NOMO-1 treated with dmso at 0.1 percent for 144 hours (cell line): ENCODE data around the gene HLA-DQA1.
"Not testable (repeated sequence)": the region's sequence is repeated elsewhere in the genome, so short reads cannot be mapped to it uniquely, and the experiment has no call there.

Experiments used
- DNase-seq: peaks from one replicate; lab custom pipeline; 2025; ENCODE audit not compliant: unreplicated experiment; lab: John Stamatoyannopoulos, UW

Gene HLA-DQA1

DNA sequence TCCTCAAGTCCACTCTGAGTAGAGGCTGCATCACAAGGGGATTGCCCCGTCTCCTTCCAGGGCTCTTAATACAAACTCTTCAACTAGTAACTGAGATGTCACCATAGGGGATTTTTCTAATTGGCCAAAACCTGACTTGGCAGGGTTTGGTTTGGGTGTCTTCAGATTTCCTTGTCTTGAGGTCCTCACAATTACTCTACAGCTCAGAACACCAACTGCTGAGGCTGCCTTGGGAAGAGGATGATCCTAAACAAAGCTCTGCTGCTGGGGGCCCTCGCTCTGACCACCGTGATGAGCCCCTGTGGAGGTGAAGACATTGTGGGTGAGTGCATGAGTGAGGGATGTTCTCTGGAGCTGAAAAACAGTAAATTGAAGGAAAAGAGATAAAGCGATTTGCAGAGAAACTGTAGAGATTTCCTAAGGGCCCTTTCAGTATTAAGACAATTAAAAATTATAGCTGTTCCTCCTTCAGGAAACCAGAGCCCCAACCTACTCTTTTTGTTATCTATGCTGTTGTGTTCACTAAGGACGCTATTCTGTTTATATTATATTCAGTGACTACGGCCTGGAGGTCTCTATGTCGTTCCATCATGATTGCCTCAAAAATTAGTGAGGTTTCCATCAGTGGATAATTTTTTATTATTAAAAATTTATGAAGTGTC lies at the start of gene HLA-DQA1:
Gene HLA-DQA1, plus strand, starts transcription at position 188 of the 662 bp plus-strand sequence. Its CDS starts 53 bp downstream, at position 241.
- DNase-seq, result peak; percentile 67

DNA sequence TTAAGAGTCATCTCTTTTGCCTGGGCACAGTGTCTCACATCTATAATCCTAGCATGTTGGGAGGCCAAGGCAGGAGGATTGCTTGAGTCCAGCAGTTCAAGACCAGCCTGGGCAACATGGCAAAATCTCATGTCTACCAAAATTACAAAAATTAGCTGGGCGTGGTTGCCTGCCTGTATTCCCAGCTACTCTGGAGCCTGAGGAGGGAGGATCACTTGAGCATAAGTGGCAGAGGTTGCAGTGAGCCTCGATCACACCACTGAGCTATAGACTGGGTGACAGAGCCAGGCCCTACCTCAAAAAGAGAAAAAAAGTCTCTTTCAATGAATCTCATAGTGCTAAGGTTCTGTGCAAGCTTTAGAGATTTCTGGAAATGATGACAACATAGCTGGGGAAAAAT lies 49.0 kb upstream of the HLA-DQA1 start:
- no peak for DNase-seq

DNA sequence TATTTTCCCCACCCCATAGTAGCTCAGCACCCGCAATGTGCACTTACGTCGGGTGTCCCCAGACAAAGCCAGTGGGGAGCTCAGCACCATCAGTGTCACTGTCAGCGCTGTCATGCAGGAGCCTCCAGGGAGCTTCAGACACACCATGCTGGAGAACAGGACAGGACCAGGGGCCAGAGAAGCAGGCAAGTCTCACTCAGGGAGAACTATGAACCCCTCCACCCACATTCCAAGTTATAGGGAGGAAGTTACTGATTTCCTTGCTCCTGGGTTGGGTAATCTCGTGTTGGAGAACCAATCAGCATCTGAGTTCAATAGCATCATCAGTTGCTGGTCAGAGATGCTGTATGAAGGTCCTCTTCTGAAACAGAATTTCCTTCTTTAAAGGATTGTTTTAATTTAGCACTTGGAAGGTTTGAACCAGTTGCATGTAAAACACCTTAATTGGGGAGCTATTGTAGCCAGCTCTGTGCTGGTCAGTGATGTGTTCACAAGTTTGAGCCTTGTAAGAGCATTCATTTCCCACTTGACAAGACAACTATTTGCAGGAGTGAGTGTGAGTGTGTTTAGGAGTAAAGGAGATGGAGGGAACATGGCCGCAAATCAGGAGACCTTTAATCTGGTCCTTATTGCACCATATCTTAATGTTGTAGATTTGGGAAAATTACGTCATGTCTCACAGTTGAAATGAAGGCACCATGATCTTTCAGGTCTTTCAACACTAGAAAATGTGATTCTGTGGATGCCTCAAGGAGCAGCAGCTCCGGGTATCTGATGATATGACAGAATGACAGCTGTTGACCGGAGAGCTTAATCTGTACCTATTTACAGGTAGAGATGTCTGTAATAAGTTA lies 47.4 kb upstream of the HLA-DQA1 start, which contains the start of gene HLA-DRB1:
Gene HLA-DRB1, minus strand, starts transcription at position 253 of the 854 bp plus-strand sequence. Its CDS starts 106 bp downstream, at position 147.
- DNase-seq, result peak; percentile 31

DNA sequence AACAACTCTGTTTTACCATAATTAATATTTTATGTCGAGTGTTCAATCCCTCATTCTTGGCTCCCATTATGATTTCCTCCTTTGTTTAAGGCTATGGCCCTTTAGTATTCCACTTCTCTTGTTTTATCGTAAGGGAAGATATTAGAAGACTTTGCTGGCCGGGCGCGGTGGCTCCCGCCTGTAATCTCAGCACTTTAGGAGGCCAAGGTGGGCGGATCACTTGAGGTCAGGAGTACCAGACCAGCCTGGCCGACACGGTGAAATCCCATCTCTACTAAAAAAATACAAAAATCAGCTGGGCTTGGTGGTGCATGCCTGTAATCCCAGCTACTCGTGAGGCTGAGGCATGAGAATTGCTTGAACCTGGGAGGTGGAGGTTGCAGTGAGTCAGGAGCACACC lies 46.5 kb upstream of the HLA-DQA1 start:
- DNase-seq, result not testable (repeated sequence)

DNA sequence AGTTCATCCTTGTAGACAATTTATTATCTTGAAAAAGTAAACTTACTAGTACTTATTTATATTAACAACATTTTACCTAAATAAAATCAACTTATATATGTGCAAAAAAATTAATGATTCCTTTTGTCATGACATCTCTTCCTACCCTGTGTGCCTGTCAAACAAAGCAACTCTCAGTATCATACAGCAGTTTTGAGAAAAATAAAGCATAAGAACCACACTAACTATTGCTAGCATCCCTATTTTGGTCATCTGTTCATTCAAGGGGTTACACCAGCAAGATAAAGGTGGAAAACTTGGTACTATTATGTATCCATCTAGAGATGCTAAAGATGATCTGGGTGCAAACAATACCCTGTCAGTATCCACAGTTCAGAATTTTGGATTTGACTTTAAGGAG lies 40.2 kb upstream of the HLA-DQA1 start:
- DNase-seq, result no peak

DNA sequence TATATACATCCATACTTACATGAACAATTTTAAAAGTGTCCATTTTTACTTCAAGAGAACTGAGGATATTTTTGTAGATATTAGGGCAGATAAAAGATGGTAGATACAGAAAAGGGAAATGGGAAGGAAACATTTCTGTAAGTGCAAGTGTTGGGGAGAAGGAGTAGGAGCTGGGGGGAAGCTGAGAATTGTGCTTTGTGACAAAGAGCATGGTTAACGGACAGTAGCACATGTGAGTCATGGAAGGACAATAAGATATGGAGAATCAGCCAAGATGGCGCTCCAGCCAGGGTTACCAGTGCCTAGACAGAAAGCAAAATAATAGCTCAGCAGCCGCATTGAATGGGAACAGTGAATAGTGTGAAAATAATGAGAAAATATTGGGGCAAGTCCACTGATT lies 34.8 kb upstream of the HLA-DQA1 start:
- no peak for DNase-seq

DNA sequence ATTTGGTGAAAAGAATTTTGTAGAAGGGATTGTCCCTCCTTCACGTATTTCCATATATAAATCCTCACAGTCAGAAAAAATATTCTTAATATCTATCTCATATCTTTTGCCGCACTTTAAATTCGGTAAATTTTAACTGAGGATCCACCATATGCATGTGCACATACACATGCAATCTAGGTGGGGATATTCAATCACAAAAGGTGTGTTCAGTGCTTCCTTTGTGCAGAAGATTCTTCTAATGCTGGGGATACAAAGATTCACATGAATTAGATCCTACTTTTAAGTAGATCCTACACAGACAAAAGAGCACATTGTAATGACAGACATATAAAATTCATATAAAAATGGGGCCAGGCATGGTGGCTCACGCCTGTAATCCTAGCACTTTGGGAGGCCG lies 34.0 kb upstream of the HLA-DQA1 start:
- no peak for DNase-seq

DNA sequence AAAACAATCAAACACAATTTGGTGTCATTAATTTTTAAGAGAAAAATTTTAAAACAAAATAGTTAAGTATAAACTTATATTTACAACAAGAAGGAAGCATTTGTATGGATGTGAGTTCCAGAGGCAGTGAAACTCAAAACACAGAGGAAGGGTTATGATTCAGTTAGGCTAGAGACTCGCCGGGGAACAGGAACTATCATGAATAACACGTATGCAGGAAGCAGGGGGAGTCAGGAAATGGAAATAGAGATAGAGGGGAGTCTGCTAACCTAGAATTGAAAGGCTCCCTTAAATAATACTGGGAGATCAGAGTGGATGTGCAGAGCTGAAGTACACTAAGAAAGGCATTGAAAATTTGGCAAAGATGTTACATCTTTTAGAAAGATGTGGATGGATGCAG lies 33.3 kb upstream of the HLA-DQA1 start:
- peak; percentile 19 for DNase-seq

DNA sequence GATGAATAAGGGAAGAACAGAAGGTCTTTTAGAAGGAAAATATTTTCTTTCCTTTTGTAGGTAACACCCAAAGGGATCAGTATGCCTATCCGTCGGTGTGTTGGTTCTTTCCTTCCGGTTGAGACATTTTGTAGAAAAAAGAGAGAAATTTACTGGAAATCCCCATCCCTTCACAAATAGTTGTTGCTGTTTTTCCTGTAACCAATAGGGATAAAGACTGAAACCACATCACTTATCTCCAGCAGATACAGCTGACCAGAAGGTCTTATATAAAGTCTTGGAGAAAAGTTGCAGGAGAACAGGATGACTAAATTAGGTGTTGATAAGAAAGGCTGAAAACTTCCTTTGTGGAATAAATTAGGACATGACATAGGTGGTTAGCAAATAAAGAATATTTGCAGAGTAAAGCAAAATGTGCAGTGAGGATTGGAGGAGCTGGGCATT lies 32.8 kb upstream of the HLA-DQA1 start:
- no peak for DNase-seq

DNA sequence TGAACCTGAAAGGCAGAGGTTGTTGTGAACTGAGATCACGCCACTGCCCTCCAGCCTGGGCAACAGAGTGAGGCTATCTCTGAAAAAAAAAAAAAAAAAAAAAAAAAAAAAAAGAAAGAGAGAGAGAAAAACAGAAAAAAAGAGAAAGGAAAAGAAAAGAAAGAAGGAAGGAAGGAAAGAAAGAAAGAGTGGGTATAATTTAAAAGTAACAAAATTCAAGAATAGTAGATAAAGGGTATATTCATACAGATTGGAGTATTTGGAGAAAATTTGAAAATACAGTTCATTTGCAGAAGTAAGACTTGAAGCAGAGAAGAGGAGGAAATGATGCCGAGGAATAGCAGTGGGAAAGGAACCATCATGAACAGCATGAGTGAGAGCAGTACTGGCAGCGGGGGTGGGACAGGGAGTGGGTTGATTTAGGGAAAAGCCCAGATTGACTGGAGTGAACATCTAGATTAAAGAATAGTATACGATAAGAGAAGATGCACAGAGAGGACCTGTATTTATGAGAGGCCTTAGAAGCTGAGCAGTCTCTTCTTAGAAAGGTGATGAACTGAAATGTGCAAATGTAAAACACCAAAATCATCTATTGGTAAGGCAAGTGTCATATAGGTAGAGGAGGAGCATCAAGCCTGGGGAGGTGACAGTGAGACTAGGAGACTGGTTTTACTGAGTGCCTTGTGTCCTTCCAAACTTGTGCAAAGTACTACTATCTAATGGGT lies 29.8 kb upstream of the HLA-DQA1 start:
- DNase-seq, result no peak

DNA sequence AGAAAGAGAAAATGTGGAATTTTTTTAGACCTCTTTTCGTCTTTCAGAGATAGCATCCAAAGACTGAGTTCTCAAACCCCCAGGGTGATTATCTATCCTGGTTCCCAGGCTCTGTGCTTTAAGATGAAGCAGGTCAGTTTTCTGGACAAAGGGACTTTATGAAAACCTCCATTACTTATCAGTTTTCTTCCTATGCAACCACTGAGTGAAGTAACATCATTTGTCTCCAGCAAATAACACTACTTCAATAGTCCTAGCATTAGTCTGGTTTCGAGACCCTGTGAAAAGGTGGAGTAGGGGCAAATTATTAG lies 29.3 kb upstream of the HLA-DQA1 start:
- no peak for DNase-seq

DNA sequence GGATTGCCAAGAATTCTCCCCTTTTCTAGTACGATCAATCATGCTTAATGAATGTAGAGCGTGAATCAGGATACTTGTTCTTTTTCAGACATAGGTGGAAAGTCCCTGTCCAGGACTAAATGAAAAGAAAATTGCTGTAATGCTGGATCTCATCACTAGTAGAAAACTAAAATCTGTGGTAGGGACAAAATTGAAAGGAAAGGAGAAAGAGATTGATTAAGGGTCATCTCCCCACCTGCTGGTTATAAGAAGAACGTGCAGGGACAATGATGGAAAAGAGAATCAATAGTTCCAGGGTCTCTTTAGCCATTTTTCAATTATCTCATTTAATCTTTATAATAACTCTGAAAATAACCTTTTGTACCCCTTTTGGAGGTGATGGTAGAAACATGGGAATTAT lies 28.8 kb upstream of the HLA-DQA1 start:
- DNase-seq, result no peak

DNA sequence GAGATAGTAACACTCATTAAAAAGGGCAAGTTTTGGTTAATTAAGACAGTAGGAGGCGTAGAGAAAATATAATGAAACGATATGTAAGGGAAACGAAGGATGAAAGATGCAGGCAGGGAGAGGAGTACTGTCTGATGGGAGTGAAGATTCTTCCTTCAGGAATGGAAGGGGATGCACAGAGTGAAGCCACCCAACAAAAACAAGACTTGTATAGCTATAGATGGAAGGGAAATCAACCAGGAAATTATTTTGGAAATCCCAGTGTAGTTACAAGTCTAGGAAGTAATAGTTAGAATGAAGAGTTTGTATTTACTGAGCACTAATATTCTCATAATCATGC lies 27.8 kb upstream of the HLA-DQA1 start:
- DNase-seq, result no peak

DNA sequence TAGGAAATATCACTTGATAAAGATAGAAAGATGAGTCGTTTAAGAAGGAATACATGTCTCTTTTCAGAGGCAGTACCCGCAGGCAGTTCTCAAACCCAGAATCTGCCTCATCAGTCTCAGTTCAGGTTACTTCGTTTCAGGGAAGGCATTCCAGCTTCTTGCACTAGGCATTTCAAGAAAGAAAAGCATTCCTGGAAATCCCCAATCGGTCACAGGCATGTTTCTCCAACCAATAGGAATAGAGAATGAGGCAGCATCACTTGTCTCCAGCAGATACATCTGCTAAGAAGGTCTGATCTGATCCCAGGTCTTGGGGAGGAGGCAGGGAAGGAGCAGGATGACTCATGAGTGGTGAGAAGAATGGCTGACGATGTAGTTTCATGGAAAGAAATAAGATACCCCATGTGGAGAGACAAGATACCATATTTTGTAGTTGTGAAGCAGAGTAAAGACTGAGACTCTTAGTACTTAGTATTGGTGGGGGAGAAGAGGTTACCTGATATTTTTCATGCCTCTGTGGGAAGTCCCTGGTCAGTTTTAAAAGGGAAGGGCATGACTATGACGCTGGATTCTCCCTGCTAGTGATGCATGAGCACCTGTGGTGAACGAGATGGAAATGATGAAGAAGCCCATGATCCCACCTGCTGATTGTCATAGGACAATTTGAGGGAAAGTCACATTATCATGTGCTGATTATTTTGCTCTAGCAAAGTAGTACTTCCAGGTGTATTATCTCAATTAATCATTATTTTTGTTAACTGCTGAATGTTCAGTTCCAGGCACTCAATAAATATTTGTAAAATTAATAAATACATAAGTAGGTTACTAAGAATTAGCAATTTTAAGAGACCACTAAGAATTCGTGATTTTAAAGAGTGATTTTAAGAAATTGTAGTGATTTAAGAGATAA lies 27.2 kb upstream of the HLA-DQA1 start:
- DNase-seq, result peak; percentile 86

DNA sequence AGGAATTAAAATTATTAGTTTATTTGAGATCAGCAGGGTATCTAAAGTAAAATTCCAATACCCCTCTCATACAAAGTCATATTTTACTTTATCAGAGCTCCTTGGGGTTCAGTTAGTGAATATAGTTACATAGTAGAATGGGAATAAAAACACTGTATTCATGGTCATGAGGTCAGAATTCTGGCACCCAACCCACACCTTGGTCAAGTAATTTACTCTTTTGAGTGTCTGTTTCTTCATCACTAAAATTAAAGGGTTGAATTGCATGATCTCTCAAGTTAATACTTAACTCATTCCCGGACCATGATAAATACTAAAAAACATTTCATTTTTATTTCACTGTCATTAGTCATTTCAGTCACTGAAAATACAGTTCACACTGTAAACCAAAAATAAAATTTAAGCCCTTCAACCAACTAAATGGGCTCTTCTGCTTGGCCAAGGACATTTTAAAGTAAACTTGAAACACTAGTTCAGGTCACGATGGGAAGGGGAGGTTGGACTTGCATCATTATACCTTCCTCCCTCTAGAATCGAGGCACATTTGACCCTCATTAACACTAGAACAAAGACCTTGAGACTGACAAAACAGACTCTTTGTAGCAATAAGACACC lies 26.4 kb upstream of the HLA-DQA1 start:
- no peak for DNase-seq

DNA sequence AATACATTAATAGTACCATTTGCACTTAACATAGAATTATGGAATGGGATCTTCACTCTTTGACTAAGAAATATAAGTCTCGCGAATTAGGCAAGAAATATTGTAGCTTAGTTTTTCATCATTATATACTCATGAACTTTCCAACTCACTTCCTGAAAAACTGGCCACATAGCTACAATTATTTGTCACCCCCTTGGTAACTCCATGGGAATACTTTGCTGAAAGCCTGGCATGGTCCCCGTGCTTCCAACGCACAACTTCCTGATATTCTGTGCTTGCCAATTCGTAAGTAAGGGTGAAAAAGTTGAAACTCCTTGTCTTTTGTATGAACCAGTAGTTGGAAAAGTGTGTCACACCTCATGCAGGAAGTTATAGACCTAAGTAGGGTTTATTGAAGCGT lies 23.7 kb upstream of the HLA-DQA1 start:
- no peak for DNase-seq

DNA sequence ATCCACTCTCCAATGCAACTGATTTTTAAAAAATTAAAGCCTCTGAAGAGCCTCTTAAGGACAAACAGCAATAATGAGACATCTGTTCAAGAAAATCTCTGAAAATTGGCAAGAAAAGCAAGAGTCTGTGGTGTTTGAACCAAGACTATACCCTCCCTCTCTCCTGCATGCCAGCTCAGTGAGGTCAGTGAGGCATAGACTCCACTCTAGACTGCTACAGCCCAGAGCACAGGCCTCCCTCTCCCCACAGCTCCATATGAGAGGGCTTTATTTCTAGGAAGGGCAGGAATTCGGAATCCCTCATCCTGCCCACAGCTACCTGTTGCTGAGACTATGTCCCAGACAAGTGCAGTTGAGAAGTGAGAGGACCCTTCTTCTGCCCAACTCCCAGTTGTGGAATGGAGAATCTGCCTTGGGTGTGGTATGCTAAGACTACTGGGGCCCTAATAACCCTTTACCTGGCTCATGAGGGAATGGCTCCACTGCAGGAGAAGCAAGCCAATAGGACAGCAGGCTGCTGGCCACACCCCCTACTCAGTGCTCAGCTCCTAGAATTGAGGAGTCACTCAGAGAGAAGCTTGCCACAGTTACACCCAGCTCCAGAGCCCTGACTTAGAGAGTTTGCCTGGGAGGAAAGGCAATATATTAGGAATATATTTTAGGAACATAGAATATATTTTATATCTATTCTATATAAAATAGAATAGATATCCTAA lies 22.7 kb upstream of the HLA-DQA1 start:
- DNase-seq, result no peak

DNA sequence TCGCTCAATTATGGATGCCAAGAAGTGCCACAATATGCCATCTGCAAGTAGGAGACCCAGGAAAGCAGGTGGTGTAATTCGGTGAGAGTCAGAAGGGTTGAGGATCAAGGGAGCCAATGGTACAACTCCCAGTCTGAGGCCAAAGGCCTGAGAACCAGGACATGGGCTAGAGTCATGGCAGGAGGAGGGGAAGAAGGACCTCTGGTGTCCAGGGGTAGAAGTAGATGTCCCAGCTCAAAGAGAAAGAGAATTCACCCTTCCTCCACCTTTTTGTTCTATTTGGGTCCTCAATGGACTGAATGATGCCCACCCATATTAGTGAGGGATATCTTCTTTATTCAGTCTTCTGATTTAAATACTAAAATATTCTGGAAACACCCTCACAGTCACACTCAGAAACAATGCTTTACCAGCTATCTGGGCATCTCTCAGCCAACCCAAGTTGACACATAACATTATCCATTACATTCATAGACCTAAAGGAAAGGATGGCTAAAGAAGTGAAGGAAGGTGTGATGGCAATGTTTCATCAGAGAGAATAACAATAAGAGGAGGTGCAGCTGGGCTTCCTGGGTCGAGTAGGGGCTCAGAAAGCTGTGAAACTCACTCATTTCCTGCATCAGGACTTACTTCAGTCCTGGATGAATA lies 21.2 kb upstream of the HLA-DQA1 start:
- no peak for DNase-seq

DNA sequence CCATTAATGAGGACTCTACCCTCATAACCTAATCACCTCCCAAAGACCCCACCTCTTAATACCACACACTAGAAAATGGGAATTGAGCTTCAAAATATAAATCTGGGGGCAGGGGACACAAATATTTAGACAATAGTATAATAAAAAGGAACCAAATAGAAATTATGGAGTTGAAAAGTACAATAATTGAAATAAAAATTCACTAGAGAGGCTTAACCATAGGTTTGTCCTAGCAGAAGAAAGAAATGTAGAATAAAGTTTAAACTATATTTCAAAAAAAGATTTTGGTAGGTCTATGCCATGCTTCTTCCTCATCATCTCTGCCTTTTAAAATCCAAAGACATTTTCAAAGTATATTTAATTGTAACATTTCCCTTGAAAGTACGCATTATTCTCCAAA lies 19.5 kb upstream of the HLA-DQA1 start:
- DNase-seq, result no peak
